Measurements from ENCODE around the gene MAN1C1.

Gene MAN1C1

GRCh38 chr1:25616095-25616986, at the start of gene MAN1C1:
Gene MAN1C1 (plus strand): TSS chr1:25616791. CDS start chr1:25617798, 1,007 bp downstream.
- peak; percentile 13 for DNase-seq

DNA sequence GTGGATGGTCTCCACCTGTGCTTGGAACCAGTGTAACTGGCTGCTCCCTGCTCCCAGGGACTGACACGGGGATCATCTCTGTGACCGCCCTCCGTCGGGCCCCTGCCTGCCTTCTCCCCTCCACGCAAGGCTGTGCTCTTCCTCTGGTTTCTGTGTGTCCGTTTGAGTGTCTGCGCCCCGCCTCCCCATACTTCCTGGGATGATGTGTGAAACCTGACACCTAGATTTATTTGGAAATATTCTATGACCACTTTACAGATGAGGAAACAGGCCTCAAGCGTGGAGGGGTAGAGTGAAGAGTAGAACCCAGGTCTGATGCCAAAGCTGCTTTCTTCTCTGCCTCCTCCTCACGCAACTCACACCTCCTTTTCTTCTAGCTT, 48.9 kb upstream of the MAN1C1 start:
- DNase-seq, result no peak

DNA sequence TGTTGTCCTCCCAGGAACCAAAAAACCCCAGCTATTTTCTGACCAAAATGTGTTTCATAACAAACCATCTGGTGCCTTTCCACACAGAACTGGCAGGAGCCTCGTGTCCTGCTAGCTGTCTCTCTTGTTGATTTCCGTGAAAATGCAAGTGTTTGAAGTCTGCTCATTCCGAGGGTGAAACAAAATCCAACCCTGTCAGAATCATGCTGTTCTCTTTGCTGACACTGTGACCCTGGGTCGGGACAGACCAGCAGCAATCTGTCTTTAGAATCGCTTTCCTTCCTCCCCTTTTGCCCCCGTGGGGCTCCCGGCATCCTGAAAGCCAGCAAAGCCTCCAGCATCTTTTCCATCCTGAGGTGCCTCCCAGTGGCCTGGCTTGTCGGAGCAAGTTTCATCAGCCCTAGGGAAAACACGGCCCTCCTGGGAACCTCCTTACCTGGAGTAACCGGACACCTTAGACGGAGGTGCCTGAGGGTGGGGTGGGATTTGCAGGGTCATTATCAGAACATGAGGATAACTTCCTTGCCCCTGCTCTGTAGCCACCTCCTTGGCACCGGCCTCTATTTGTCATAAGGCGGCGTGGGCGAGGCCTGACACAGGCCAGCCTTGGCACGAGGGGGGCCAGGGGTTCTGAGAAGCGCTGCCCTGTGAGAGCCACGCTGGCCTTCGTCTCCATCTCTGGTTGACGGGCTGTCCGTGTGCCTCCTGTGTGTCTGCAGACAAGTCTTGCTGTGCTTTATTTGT, 48.3 kb upstream of the MAN1C1 start:
- no peak for DNase-seq

DNA sequence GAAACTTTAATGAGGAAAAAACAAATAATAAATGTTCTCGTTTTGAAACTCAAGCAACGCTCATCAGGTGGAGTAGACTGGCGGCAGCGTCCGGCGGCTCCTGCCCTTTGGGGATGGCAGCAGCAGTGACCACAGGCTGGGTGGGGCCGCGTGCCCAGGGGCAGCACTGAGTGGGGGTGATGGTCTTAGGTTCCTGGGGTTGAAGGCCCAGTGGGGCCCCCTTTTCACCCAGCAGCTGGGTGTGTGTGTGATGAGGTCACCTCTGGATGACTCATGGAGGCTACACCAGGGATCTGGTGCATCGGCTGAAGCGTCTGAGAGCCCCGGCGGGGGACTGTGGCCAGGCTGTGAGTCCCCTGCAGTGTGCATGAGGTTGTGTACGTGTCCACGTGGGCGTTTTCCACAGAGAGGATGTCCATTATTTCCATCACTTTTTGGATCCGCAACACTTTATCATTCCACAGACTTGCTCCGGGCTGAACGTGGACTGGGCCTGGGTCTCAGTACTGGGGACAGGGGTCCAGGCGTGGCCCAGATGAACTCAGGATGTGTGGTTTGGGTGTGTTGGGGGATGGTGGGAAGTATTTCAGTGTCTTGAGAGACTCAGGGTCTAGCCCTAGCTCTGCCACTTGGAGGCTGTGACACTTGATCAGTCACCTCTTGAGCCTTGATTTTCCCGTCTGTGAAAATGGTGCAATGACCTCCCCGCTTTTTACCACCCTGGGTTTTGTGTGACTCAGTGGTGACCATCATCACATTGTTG, 47.6 kb upstream of the MAN1C1 start:
- peak; percentile 1 for DNase-seq

DNA sequence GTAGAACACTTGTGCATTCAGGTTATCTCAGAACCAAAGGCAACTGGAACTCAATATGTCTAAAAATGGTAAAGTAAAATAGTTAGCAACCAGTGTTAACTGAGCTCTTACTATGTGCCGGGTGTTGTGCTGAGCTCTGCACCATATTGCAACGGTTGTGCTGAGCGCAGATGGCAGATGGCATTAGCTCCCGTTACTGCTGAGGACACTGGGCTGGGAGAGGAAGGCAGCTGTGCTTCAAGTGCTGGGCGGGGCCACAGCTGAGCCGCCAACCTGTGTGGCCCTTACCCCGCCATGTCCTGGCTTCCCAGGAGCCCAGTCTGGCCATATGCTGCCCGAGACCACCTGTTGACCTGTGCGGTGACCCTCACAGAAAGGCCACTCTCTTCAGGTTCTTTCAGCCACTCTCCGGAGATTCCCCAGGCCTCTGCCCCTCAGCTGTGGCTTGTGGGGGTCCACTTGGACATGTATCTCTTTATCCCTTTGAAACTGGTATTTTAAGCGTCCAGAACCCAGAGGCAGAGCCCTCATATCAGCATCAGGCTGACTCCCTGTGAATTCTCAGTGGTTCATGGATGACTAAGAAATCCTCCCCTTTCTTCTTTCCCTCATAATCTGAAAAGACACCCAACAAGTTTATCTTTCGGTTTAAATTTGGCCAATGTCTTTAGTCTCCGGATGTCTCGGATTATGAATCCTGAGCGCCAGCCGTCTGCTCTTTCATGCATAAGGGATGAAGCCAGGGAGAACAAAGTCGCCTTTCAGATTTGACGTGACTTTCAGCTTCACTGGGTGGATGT, 46.8 kb upstream of the MAN1C1 start:
- peak; percentile 4 for DNase-seq

DNA sequence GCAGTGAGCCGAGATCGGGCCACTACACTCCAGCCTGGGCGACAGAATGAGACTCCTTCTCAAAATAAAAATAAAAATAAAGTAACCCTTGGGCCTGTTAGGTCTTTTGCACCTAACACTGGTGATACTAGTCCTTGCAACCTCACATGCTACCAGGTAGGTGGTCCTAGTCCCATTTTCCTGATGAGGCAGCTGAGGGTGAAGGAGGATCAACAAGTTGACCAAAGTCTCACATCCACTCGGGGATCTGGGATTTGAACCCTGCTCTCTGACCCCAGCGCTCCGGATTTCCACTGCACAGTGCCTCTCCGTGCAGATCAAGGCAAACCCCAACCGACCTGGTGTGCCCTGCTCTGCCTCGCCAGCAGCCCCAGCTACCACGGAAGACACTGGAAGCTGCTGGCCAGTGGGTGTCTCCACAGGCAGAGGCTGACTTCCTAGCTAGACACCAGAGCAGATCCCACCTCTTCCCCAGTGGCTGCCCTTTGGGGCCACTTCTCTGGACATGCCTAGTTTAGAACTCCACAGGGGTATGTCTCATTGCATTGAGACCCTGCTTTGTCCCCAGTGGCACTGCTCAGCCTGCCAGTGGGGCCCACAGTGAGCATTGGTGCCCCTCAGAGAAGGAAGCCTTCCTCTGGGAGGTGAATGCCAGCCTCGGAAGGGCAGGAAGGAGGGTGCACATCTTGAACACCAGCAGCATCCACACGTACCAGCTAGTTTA, 45.6 kb upstream of the MAN1C1 start:
- DNase-seq, result no peak

- DNase-seq, result no peak
Measured at GRCh38 chr1:25571522-25571970, 45.0 kb upstream of the MAN1C1 start.

DNA sequence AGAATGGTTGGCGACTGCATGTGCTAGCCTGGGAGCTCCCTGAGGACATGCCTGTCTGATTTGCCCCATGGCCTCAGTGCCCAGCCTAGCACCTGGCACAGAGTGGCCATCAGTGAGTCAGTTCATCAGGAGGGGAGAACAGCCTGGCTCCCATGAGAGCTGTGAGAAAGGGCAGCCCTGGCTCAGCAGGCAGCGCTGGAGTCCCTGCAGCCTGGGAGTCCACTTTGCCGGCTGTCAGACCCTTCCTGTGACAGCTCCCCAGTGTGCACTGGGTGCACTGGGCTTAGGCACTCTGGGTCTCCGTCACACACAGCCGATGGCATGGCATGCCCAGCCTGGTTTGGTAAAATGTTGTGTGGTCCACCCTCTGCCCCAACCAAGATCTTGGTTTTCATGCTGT, 44.5 kb upstream of the MAN1C1 start:
- DNase-seq, result no peak

DNA sequence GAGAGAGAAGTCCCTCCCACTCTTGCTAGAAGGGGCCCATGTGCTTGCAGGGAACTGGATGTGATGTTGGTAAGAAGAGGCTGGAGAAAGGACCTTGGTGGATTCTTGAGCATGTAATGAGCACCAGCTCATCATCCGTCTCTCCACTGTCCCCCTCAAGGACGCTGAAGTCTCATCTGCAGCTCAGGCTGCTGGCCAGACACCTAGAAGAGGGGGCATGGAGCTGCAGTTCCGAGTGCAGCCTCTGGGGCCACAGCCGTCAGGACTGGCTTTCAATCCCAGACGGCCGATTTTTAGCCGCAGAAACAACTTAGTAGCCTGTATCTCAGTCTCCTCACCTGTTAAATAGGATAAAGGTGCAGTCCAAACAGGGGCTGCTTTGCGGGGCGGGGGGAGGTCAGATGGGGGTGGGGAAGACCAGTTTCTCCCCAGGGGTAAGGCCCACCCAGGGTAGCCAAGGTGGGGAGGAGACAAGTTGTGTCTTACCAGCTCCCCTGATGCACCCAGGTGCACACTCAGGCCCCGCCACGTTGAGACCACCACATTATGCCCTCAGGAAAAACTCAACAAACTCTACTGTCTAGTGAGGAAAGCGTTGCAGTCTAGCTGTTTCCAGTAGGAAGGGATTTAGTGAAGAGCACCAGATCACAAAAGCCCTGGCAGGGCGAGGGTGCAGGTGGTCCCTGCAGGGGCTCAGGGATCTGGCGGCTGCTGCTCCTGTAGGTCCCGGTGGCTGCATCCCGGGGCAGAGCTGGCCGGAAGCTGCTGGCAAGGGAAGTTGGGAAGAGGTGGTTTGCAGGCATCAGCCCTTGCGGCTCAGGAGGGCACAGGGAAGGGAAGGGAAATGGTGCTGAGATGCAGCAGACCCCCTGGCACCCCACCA, 43.6 kb upstream of the MAN1C1 start:
- DNase-seq, result peak; percentile 6

- DNase-seq, result no peak
Measured at GRCh38 chr1:25573591-25573930, 43.0 kb upstream of the MAN1C1 start.

DNA sequence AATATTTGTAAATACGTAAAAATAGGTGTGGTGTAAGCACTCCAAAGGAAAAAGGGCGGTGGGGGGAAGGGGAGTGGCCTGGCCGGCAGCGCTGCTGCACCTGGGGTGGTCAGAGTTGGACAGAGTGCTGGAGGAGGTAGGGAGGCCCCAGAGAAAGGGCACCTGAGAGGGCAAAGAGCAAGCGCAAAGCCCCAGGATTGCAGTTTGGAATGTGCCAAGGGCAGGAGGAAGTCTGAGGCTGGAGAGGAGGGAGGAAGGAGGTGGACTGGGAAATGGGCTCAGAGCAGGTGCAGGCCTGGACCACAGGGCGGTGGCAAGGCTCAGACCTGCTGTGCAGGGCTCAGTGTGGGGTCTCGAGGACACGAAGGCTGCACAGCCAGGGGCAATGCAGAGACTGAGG, 42.6 kb upstream of the MAN1C1 start:
- no peak for DNase-seq

DNA sequence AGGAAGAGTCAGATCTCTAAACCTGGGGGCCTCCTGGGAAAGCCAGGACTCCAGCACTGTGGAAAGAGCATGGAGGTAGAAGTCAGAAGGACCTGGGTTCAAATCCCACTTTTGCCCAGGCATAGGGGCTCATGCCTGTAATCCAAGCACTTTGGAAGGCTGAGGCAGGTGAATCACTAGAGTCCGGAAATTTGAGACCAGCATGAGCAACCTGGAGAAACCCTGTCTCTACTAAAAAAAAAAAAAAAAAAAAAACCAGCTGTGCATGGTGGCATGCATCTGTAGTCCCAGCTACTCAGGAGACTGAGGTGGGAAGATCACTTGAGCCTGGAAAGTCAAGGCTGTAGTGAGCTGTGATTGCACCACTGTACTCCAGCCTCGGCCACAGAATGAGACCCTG, 41.4 kb upstream of the MAN1C1 start:
- no peak for DNase-seq

GRCh38 chr1:25576459-25577133, 40.0 kb upstream of the MAN1C1 start:
- no peak for DNase-seq

DNA sequence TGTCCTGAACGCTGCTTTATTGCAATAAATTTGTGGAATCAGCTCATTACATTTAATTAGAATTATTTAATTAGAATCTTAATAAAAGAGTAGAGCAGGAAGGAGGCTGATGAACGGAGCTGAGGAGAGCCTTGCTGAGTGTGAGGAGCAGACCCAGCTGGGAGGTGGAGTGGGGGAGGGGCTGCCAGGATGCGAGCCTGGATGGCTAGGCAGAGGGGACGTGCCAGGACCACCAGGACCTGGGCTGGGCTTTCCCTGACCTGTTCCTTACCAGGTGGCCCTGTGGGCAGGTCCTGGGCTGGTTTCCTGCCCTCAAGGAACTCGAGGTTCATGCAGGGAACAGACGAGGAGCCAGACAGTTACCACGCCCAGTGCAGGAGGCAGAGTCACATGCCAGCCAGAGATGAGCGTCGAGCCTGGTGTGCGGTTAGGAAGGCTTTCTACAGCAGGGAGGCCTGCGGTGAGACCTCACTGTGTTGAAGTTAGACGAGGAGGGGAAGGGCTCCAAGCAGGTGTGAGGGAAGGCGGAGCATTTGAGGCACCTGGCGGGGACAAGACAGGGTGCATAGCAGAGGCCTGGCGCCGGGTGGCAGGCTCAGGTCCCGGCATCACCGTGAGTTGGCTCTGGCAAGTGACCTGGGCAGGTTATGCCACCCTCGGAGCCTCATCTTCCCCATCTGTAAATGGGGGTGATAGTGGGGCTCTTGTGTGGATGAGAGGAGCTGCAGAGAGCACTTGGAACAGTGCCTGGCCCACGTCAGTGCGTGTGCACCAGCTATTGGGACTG, 39.3 kb upstream of the MAN1C1 start:
- no peak for DNase-seq

DNA sequence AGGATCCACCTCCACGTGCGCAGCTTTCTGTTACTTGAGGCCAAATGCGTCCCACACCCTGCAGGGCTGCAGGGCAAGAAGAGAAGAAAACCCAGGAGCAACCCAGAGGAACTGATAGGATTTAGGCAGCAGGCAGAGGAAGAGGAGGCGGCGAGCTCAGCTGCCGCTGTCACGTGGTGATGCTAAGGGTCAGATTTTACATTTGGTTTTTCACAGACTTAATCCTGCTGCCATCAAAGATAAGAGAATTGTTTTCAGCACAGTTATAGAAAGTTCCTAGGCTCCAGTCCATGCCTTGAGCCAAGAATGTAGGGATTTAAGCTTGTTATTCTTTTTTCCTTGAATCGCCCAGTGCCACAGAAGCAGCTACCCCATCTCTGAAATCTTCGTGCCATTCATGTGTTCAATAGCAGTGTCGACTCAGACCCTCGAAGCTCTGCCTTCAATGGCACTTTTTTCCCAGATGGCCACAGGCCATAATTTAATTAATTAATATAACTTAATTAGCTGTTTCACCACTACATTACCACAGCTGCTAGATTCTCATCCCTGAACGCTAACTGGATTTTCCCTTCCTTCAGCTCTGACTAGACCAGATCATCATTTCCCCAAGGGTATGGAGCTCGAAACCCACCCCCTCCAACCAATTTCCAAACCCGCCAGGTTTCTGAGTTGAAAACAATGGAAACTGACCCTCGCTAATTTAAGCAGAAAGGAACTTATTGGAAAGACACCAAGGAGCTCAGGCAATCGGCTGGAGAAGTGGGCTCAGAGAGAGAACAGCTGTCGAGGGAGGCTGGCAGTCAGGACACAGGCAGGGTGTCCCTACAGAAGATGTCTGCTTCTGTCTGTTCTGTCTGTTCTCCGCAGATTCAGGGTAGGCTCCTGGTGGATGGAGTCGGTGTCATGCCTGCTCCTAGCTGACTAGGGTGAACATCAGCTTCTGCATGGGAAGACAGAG, 37.0 kb upstream of the MAN1C1 start:
- no peak for DNase-seq

DNA sequence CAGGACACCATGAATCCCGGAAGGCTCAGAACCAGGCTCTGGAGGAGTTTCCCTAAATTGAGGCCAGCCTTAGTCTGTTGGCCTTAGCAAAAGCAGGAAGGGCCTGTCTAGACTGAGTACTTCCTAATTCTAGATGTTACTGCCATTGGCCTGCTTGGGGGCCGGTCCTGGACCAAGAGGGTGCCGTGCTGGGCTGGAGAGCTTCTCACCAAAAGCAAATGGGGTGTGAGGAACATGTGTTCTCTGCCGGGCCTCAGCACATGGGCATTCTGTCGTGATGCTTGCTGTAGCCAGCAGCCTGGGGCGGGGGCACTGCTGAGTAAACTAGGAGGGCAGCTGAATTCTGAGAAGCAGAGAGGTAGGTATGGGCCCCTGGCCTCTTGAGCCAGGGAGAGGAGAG, 35.7 kb upstream of the MAN1C1 start:
- no peak for DNase-seq

DNA sequence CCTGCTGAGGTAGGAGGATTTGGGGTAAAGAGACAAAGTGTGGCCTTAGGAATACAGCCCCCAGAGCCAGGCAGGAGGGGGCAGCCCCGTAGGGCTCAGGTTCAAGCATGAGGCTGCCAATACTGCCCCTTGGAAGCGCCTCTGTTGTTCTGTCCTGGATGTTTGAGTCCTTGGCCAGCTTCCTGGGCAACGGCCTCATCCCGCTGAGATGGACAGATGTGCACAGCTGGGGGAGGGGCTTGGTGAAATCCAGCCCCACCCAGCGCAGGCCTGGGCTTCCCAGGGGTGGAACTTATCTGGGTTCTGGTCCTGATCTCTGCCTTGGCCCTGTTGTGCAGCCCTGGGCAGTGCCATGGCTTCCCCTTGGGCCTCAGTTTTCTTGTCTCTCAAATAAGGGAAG, 34.8 kb upstream of the MAN1C1 start:
- DNase-seq, result no peak

Data from kidney glomerular epithelial cell (primary cell).